ENCODE measurements around the gene IFT172. TPM values are rescaled to one million over a fixed set of nuclear protein-coding genes. Genes with fewer than 3 reads are reported as not detected.

Gene IFT172
- total RNA-seq, 1 experiment from 2014 or later: 21.9 TPM

GRCh38 chr2:27435628-27436027, 53.9 kb downstream of the IFT172 start:
- H3K27me3 Mint-ChIP-seq (ENCODE audit: insufficient read depth, unreplicated experiment): no peaks in the 10 kb centered on the region
- no peaks in the 10 kb centered on the region for H3K4me1 ChIP-seq
- H3K36me3 ChIP-seq (ENCODE audit: control insufficient read depth, insufficient read depth, low read length): peaks cover 4% of the 10 kb centered on the region
- ChIA-PET POLR2A (no interaction called here), CTCF (no interaction called here)
- no peaks in the 10 kb centered on the region for H3K27me3 ChIP-seq (replicated peaks; ENCODE audit: control insufficient read depth, insufficient read depth, low read length)
- no peak for TF ChIP-seq CTCF (IDR thresholded peaks at IDR 0.05; ENCODE audit: insufficient read depth in 1 of 2, low read depth in 1 of 2, low read length in 1 of 2, severe bottlenecking in 1 of 2, unreplicated experiment in 1 of 2)
- H3K4me1 Mint-ChIP-seq (ENCODE audit: low read depth, unreplicated experiment): no peaks in the 10 kb centered on the region
- no peak overlapping the region for H3K4me3 ChIP-seq (ENCODE audit: low read depth, low read length)
- no peak overlapping the region for H3K27ac Mint-ChIP-seq (ENCODE audit: unreplicated experiment)
- intact Hi-C loops (cut with micrococcal nuclease; ENCODE audit: unreplicated experiment): no loop called here
- no peaks in the 10 kb centered on the region for H3K9me3 ChIP-seq
- no TSS peak for BruUV-seq (replicated peaks)
- peaks cover 61% of the 10 kb centered on the region for H3K36me3 Mint-ChIP-seq (ENCODE audit: insufficient read depth, unreplicated experiment)
- H3K4me3 Mint-ChIP-seq (ENCODE audit: unreplicated experiment): no peak overlapping the region
- no peaks in the 10 kb centered on the region for H3K9me3 Mint-ChIP-seq (ENCODE audit: unreplicated experiment)
- DNase-seq: no peak

GRCh38 chr2:27431395-27431794, 58.1 kb downstream of the IFT172 start:
- no peaks in the 10 kb centered on the region for H3K27me3 Mint-ChIP-seq (ENCODE audit: insufficient read depth, unreplicated experiment)
- BruUV-seq (replicated peaks): no TSS peak
- Histone ChIP-seq H3K9me3 (no peaks in the 10 kb centered on the region), H3K36me3 (ENCODE audit: control insufficient read depth, insufficient read depth, low read length) (peaks cover 4% of the 10 kb centered on the region), H3K4me3 (ENCODE audit: low read depth, low read length) (no peak overlapping the region), H3K4me1 (peaks cover 15% of the 10 kb centered on the region), H3K27me3 (replicated peaks; ENCODE audit: control insufficient read depth, insufficient read depth, low read length) (no peaks in the 10 kb centered on the region)
- H3K9me3 Mint-ChIP-seq (ENCODE audit: unreplicated experiment): no peaks in the 10 kb centered on the region
- H3K36me3 Mint-ChIP-seq (ENCODE audit: insufficient read depth, unreplicated experiment): peaks cover 59% of the 10 kb centered on the region
- ChIA-PET CTCF (interaction anchor here (0.7 kb wide), 1 partner anchor 174 kb away, joined by 3 read pairs; no protein-coding TSS in a partner anchor), POLR2A (interaction anchor here (0.7 kb wide), 1 partner anchor 208 kb away, joined by 3 read pairs; no protein-coding TSS in a partner anchor)
- no peak overlapping the region for H3K27ac Mint-ChIP-seq (ENCODE audit: unreplicated experiment)
- TF ChIP-seq CTCF (IDR thresholded peaks at IDR 0.05; ENCODE audit: insufficient read depth in 1 of 2, low read depth in 1 of 2, low read length in 1 of 2, severe bottlenecking in 1 of 2, unreplicated experiment in 1 of 2): no peak
- intact Hi-C loops (cut with micrococcal nuclease; ENCODE audit: unreplicated experiment): no loop called here
- peaks cover 6% of the 10 kb centered on the region for H3K4me1 Mint-ChIP-seq (ENCODE audit: low read depth, unreplicated experiment)
- no peak for DNase-seq
- H3K4me3 Mint-ChIP-seq (ENCODE audit: unreplicated experiment): no peak overlapping the region

- intact Hi-C loops (cut with micrococcal nuclease; ENCODE audit: unreplicated experiment): loop anchor here (1.0 to 2.0 kb wide), 4 partner anchors 13 to 60 kb away; partner anchors contain the start of genes EIF2B4, IFT172, KRTCAP3 and PPM1G
- BruUV-seq (replicated peaks): no TSS peak
- H3K27me3 ChIP-seq (replicated peaks; ENCODE audit: control insufficient read depth, insufficient read depth, low read length): no peaks in the 10 kb centered on the region
- H3K4me3 Mint-ChIP-seq (ENCODE audit: unreplicated experiment): peak overlapping the region; percentile 89
- TF ChIP-seq CTCF (IDR thresholded peaks at IDR 0.05; ENCODE audit: insufficient read depth in 1 of 2, low read depth in 1 of 2, low read length in 1 of 2, severe bottlenecking in 1 of 2, unreplicated experiment in 1 of 2): no peak
- H3K4me1 ChIP-seq: peaks cover 19% of the 10 kb centered on the region
- H3K27ac Mint-ChIP-seq (ENCODE audit: unreplicated experiment): peak overlapping the region; percentile 94
- no peaks in the 10 kb centered on the region for H3K27me3 Mint-ChIP-seq (ENCODE audit: insufficient read depth, unreplicated experiment)
- H3K4me1 Mint-ChIP-seq (ENCODE audit: low read depth, unreplicated experiment): peaks cover 6% of the 10 kb centered on the region
- peak; percentile 91 to 94 for DNase-seq
- no peaks in the 10 kb centered on the region for H3K9me3 ChIP-seq
- no peaks in the 10 kb centered on the region for H3K9me3 Mint-ChIP-seq (ENCODE audit: unreplicated experiment)
- H3K36me3 ChIP-seq (ENCODE audit: control insufficient read depth, insufficient read depth, low read length): peaks cover 2% of the 10 kb centered on the region
- peaks cover 38% of the 10 kb centered on the region for H3K36me3 Mint-ChIP-seq (ENCODE audit: insufficient read depth, unreplicated experiment)
- ChIA-PET CTCF (interaction anchor here (0.6 to 3.7 kb wide), 8 partner anchors 11 to 461 kb away, joined by 3 to 36 read pairs (median 4); partner anchors contain the start of genes PPM1G and RBKS), POLR2A (interaction anchor here (0.5 to 3.4 kb wide), 10 partner anchors 10 to 1071 kb away, joined by 3 to 63 read pairs (median 4); partner anchors contain the start of genes GTF3C2 and PPM1G)
- peak overlapping the region; percentile 92 for H3K4me3 ChIP-seq (ENCODE audit: low read depth, low read length)
These were observed 60.5 kb downstream of the IFT172 start for GRCh38 chr2:27428978-27429541.
